ENCODE data around the gene IRX2.

The IRX2 gene

DNA sequence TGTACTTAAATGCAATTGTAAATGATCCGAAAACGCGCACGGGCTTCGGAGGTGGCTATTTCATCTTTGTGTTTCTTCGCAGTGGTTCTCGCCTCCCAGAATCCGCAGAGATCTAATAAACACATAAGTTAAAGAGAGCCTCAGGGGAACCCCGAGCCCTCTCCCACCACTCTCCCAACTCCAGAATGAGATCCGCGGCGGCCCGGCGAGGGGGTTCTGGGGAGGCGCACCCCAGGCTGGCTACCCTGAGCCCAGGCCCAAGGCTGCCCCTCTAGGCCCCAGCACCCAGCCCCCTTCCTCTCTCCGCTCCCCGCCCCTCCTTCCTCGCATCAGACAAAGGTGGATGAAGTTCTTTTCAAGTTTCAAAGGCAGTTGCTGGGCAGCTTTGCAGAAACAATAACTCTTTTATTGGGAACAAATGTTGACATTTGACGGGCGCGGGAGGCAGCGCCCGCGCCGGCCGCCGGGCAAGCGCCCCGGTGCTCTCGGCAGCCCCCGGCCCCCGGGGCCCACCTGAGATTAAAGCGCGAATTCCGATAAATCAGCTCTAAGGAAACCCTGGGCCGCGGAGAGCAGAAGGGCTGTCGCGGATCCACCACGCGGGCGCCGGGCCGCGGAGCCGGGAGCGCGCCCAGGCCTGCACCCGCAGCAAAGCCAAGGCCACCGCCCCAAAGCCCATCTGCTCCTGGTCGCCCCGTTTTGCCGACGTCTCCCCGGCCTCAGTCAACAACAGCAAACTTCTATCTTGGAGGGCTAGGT lies 8.4 kb downstream of the IRX2 start:
- DNase-seq (ENCODE audit: extremely low read depth in 1 of 2, low read depth in 1 of 2), result no peak

DNA sequence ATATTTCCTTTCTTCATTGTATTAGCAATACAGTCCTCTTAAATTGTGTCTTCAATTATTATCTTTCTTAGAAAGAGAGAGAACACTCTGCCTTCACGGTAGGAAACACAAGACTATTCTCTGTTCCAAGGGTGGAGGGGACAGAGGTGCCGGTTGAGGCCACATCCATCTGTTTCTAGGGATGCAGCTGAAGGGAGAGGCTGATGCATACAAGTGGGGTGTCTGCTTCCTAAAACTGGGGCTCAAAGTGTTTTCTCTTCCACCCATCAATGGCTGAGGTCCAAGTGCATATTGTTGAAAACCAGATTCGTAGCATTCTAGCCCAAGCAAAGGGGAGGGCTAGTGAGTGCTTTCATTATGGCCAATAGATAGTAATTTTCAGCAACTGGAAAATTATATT lies 9.5 kb downstream of the IRX2 start:
- no peak for DNase-seq (ENCODE audit: extremely low read depth in 1 of 2, low read depth in 1 of 2)

DNA sequence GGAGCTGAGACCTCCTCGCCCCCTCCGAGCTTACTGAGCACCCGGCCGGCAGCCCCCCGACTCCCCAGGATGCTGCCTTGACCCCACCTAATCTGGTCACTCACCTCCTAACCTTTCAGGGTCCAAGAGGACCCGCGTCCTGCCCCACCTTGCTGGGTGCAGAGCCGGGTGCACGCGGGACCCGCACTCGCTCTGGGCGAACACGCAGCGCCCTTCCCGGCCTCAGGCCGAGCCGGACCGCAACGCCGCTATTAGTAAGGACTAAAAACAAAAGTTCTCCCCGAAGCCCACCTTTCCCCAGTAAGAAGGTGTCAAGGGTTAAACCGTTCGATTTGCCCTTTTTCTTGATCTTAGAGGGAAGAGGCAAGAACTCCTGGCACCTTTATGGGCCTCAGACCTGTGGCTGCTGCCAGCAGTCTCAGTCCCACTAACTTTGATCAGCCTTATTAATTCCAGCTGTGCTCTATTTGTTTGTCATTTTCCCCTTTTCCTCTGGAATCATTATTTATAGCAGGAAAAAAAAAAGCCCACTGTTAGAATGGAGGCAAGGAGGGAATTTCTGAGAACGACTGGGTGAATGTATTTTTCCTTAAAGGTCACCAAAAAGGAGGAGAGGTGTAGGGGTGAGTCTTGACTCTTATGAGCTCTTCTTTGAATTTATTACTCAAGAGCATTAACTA lies 10.5 kb downstream of the IRX2 start:
- no peak for DNase-seq (ENCODE audit: extremely low read depth in 1 of 2, low read depth in 1 of 2)

DNA sequence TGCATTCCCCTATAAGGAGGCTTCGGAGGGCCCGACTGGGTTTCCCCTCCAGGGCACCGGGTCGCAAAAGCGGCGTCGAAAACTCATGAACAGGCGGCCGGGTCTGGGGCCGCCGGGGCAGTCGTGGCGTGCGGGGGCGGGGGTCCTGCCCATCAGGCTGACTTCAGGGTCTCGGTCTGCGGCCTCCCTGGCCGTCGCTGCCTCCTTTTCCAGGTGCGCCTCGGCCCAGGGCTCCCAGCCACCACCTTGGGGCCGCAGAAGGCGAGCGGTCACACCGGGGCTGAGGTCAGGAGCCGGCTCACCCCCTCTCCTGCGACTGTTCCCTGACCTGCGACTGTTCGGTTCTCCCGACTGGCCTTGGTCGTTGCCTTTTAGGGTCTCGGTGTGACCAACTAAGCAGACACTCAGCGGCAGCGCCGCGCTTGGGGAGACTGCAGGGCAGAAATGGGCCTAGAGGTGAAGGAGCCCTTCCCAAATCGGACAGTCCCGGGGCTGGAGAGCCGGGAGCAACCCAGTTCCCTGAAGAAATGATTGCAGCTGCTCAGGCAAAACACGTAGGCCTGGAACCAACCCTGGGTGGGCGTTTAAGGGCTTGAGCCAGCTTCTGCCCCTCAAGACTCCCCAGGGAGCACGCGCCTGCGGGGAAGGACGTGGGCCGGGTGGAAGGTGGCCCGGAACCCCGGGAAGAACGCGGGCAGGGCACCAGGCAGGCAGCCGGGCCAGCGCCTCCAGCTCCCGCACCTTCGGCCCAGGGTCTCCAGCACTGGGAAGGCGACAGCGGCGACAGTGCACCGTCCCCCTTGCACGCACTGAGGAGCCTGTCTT lies 11.2 kb downstream of the IRX2 start:
- no peak for DNase-seq (ENCODE audit: extremely low read depth in 1 of 2, low read depth in 1 of 2)

DNA sequence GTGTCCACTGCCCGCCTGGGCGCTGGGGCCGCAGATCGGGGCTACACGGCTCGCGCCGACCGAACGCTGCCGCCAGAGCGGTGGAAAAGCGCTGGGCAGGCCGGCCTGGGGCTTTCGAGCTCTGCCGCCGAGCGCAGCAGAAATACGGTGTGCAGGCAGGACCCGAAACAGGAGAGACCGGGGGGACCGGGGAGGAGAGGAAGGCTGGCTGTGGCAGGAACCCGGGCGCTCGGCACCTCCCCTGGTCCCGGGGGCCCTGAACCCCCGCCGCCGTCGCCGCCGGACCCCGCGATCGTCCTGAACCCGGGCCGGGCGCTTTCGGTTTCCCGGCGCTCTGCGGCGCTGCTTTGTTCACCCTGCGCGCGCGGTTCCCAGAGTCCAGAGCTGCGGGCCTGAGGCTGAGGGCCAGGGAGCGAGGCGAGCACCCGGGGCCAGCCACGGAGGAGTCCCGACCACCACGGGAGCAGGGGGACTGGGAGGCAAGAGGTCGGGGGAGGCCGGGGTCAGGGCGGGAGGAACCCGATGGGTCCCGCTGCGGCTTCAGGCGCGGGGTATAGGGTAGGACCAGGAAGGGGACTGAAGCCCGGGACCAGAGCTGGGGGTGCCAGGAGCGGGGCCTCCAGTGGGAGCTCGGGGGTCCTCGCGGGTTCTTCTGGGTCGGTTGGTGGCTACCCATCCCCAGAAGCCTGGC lies 12.0 kb downstream of the IRX2 start:
- no peak for DNase-seq (ENCODE audit: extremely low read depth in 1 of 2, low read depth in 1 of 2)

DNA sequence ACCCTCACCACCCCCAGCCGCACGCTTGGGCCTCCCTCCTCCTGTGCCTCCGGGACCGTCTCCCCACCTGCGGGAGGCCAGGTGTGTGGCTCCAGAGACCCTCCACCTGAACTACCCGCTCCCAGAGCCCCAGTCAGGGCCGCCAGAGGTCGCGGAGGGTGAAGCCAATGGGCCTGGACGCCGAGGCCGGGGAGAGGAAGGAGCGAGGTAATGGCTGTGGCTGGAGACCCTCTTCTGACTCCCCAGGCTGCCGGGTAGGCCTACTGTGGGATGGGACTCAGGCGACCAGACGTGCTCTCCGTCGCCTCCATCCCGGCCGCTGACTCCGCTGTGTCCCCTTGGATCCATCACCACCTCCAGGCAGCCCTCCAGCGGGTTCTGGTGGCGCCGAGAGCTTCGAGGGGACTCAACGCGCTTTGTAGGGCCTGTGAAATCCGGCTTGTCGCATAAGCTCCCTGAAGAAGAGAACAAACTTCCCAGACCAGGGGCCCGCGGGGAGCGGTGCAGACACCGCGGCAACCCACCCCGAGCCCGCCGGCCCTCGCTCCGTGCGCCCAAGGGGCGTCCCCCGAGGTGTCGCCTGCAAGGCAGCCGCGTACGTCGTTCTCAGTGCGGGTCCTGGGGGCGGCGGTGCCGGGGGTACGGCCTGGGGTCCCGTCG lies 12.6 kb downstream of the IRX2 start:
- no peak for DNase-seq (ENCODE audit: extremely low read depth in 1 of 2, low read depth in 1 of 2)

DNA sequence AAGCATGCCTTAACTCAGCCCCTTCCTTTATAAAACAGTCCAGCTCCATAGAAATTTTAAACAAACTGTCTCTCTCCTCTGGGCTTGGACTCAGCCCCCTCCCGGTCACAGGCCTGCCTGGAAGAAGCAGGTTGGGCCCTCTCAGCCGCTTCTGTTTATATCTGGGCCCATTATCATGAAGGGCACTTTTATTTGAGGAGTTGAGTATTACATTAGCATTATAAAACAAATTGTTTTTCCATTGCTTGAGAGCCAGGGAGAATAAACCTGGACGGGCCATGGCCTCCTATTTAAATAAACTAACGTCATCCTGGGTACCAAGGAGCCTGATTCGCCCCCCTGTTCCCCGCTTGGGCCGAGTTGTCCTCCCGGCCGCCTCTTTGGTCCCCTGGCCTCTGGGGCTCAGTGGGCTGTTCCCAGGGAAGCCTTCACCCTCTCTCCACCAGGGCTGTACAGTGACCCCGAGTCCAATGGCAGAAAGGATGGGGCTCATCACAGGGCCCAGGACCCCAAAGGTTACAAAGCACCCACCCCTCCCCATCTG lies 13.2 kb downstream of the IRX2 start:
- DNase-seq (ENCODE audit: extremely low read depth in 1 of 2, low read depth in 1 of 2), result no peak

DNA sequence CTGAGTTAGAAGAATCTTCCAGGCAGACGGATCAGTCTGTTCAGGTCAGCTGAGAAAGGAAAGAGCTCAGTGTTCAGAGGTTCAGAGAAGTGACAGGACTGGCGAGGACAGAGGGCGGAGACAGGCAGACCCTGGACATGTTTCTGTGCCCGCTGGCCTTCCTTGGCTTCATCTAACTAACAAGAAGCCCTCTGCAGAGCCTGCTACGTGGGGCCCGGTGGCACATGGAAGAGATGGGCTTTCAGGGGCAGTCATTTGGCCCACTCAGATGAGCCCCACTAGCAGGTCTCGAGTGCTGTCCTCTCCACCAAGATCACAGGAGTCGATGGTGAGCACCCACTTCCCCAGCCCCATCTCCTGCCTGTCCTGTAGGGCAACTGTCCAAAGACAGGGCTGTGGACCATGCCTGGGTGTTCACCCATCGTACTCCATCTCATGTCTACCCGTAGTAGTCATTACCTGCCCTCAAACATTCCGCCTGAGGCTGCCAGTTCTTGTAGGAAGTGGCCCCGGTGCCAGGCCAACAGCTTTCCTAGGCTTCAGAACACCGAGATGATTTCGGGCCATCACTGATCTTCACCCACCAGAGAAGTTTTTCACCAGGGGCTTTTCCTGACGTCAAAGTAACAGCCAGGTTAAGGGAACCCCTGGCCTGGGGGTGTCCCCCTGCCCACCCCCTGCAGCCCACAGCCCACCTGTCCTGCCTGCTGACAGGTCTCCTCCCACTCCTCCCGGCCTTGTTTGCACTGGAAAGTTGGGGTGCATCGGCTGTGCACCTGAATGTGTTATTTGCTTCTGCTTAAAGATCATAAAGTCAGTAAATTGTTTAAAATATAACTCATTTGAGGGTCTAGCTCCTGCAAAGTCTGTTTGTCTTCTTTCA lies 14.0 kb downstream of the IRX2 start:
- DNase-seq (ENCODE audit: extremely low read depth in 1 of 2, low read depth in 1 of 2), result no peak

DNA sequence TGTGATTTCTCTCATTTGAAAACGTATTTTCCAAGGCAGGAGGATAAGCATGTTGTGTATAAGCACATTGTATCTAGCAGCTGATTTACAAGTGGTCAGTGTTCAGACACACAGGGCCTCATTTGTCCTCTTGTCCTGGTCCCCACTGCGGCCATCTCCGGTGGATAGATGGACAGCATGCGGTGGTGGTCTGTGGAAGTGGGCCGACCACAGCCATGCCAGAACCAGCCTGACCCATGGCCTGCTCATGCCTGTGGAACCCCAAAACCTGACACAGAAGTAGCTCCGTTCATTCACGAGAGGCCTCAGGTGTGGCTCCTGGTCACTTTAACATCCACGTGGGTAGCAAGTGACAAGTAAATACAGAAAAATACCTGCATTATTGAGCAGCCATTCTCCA lies 14.6 kb downstream of the IRX2 start:
- no peak for DNase-seq (ENCODE audit: extremely low read depth in 1 of 2, low read depth in 1 of 2)

DNA sequence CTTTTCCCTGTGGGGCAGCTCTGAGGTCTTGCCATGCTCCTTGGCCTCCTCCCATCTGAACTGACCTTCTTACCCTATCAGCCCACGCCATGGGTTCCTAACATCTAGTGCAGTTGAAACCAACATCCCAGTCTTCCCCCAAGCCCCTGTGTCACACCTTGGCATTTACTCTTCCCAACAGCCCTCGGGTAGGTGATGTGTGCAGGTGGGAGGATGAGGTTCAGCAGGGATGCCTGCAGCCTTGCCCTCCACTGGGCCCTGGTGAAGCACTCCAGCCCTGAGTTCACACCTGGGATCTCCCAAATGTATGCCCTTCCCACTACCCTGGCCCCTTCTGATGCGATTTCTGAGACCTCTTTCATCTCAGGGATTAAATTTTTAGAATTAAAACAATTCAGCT lies 15.5 kb downstream of the IRX2 start:
- DNase-seq (ENCODE audit: extremely low read depth in 1 of 2, low read depth in 1 of 2), result no peak

DNA sequence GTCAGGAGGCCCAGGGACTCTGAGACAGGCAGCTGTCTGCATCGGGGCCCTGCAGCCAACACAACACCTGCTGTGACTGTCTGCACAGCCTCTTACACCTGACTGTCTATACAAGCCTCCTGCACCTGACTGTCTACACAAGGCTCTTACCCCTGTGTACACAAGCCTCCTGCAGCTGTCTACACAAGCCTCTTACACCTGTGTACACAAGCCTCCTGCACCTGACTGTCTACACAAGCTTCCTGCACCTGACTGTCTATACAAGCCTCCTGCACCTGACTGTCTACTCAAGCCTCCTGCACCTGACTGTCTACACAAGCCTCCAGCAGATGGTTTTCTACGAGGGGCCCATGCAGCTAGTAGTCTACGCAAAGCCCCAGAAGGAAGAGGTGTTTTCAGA lies 18.6 kb downstream of the IRX2 start:
- DNase-seq (ENCODE audit: extremely low read depth in 1 of 2, low read depth in 1 of 2), result no peak

DNA sequence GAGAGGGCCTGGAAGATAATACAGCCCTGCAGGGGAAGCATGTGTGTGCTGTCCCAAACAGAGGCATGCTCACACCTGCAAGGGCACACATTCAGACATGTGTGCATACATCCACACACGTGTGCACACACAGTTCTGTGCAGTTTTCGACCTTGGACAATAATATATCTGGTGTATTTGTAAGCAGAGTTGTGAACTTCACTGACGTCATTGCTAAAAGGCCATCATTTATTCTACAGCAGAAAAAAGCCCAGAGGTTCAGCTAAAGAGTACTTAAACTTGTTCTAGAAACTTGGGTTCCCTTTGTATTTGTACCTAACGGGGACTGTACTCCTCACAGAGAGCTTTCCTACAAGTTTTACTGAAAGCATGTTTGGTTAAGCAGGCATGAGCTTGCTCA lies 19.5 kb downstream of the IRX2 start:
- no peak for DNase-seq (ENCODE audit: extremely low read depth in 1 of 2, low read depth in 1 of 2)

DNA sequence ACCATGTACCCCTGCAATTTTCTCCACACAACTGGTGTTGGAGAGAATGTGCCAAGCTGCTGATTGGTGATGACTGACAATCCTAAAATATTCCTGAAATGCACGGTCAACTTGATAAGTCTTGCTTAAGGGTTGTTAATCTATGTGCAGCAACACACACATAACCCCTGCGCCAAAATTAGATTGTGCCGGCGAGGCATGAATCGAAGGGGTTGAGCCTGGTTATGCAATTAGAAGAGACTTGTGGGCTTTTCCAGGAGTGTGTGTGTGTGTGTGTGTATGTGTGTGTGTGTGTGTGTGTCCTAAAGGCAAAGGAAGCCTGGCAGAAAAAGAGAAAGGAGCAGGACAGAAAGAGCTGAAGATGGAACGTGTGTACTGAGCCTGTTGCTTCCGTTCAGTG lies 22.3 kb downstream of the IRX2 start:
- no peak for DNase-seq (ENCODE audit: extremely low read depth in 1 of 2, low read depth in 1 of 2)

DNA sequence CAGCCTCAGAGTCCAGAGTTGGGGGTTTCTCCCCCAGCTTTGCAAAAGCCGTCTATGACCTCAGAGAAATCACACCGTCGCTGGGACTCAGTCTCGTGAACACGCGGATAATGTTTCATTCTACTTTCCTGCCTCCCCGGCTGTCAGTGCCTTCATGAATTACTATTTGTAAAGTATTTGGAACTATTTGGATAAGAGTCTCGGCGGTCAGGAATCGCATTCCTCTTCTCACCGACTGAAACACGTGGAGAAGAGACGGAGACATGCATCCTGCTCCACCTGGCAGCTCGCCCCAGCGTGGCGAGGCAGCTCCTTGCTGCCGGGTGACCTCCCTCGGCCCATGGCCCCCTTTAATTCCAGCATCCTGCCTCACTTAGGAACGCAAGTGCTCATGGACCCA lies 23.9 kb downstream of the IRX2 start:
- DNase-seq (ENCODE audit: extremely low read depth in 1 of 2, low read depth in 1 of 2), result no peak

DNA sequence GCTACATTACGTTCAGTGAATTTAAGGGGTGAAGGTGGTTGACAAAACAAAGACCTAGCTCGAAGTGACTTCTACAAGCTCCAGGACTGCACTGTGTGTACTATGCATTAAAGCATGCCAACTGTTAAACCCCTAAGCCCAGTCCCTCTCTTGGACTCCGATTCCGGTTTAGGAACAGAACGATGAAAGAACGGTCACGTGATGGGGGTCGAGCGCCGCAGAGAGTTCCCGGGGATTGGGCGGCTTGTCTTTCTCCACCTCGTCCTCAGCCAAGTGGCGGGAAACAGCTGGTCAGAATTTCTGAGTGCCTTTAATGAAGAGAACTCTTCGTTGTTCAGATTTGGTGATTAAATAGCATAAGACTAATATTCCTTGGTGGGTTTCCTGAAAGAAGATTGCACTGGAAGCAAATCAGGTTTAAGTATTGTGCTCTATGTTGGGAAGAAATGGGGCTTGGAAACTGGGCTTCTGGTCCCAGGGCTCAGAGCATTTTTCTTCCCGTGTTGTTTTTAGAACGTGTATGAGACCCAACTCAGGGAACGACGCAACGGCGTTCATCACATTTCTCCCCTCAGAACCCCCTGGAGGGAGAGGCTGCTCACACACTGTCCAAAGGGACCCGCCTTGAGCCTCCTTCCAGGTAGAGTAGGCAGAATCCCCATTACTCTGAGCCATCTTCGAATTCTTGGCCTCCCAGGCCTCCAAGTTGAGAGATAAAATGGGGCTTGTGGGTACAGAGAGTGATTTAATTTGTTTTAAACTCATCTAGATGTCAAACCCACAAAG lies 25.3 kb downstream of the IRX2 start:
- no peak for DNase-seq (ENCODE audit: extremely low read depth in 1 of 2, low read depth in 1 of 2)

DNA sequence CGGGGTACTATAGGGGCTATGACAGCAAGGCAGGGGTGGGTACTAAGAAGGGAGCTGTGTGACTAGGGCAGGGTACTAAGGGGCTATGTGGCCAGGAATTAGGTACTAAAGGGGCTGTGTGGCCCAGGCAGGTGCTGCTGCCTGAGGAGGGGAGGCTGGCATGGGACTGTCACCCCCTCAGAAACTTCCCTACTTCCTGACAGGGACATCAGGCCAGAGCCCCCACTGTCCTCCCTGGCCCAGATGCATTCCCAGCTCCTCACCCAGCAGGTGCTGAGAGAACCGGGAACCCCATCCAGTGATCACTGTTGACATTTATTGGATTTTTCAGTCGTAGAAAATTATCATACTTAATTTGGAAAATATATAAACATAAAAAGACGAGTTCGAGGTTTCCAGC lies 26.6 kb downstream of the IRX2 start:
- DNase-seq (ENCODE audit: extremely low read depth in 1 of 2, low read depth in 1 of 2), result no peak

DNA sequence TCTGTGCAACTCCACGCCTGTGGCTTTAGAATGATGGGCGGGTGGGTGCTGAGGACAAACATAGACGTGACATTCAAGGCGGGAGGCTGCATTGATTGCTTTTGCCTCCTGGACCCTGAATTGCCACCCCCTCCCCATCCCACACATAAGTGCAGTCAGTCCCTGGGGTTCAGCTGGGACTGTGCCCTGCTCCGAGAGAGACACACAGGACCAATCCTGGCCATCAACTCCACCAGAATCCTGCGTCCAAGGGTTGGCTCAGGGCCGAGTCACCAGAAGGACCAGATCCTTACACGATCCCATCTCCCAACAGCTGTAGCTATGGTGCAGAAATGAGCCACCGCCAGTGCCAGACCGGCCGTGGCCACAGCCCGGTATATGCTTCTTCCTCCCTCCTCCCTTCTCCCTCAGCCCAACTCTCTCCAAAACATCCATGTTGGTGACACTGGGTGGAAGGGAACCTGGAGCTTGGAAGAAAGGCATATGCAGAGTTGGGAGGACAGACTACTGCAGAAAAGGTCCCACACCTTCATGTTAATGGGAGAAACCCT lies 27.4 kb downstream of the IRX2 start:
- DNase-seq (ENCODE audit: extremely low read depth in 1 of 2, low read depth in 1 of 2), result no peak

DNA sequence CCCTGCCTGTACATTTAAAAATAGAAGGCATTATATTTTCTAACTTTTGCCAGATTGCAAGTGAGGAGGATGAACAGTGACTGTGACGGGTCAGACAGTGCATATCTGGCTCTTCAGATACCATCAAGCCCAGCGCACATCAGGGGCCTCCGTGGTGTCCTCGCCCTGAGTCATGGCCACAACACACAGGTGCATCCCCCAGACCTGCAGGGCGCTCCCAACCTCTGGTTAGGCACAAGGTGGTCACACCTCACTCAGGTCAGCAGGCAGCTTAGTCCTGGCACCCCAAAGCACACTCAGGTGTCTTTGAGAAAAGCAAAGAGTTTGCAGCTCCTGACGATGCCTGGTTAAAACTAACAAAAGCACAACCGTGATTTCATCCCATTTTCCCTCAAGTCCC lies 28.6 kb downstream of the IRX2 start:
- DNase-seq (ENCODE audit: extremely low read depth in 1 of 2, low read depth in 1 of 2), result no peak

Data from stimulated activated CD8-positive, alpha-beta memory T cell treated with anti-CD3 and anti-CD28 coated beads, Interleukin-7, amount 100 ng/mL, for 48 hours (primary cell).